ENCODE results near the gene KAZN.

KAZN gene

DNA sequence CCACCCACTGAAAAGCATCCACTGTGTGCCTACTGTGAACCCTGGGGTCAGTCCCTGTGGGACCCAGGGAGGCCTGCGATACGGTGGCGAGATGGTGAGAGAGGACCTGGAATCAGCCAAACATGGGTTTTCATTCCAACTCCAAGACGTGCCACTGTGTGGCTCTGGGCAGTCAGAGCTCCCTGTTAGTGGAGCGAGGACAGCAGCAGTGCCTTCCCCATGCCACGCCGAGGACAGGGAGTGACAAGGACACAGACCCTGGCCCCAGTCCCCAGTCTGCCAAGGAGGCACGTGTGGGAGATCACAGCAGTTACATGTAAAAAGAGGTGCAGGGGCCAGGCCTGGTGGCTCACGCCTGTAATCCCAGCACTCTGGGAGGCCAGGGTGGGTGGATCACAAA is 504.2 kb downstream of the KAZN start:
- H3K36me3 ChIP-seq (ENCODE audit: control insufficient read depth, low read depth, low read length), result no peaks in the 10 kb centered on the region
- no peak overlapping the region for H3K9ac ChIP-seq (ENCODE audit: low read length)

DNA sequence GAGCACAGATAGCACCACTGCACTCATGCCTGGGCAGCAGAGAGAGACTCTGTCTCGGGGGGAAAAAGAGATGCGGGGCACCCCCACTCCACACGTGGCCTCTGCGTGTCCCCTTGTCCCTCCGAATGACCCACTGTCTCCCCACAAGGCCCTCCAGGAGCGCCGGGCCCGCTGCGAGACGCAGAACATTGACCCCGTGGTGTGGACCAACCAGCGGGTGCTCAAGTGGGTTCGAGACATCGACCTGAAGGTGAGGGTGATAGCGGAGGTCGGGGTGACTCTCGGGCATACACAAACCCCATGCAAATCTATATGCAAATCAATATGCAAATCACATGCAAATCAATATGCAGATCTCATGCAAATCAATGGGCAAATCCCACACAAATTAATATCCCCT is 504.7 kb downstream of the KAZN start:
- no peak overlapping the region for H3K4me3 ChIP-seq (ENCODE audit: low read length)
- H3K4me1 ChIP-seq (ENCODE audit: control insufficient read depth, low read depth, low read length), result peaks cover 13% of the 10 kb centered on the region
- no peaks in the 10 kb centered on the region for H3K9me3 ChIP-seq (ENCODE audit: control insufficient read depth, low read depth, low read length)
- H3K36me3 ChIP-seq (ENCODE audit: control insufficient read depth, low read depth, low read length), result no peaks in the 10 kb centered on the region
- no peak overlapping the region for H3K9ac ChIP-seq (ENCODE audit: low read length)
- H3K27me3 ChIP-seq (ENCODE audit: control insufficient read depth, insufficient read depth, low read length), result peaks cover 16% of the 10 kb centered on the region
- no peak overlapping the region for H3K27ac ChIP-seq (ENCODE audit: low read length)

More for the DNA sequence above, 504.2 kb downstream of the KAZN start:
- H3K27ac ChIP-seq (ENCODE audit: low read length), result no peak overlapping the region
- H3K27me3 ChIP-seq (ENCODE audit: control insufficient read depth, insufficient read depth, low read length), result peaks cover 16% of the 10 kb centered on the region
- H3K4me1 ChIP-seq (ENCODE audit: control insufficient read depth, low read depth, low read length), result peaks cover 8% of the 10 kb centered on the region
- H3K4me3 ChIP-seq (ENCODE audit: low read length), result no peak overlapping the region
- no peaks in the 10 kb centered on the region for H3K9me3 ChIP-seq (ENCODE audit: control insufficient read depth, low read depth, low read length)

DNA sequence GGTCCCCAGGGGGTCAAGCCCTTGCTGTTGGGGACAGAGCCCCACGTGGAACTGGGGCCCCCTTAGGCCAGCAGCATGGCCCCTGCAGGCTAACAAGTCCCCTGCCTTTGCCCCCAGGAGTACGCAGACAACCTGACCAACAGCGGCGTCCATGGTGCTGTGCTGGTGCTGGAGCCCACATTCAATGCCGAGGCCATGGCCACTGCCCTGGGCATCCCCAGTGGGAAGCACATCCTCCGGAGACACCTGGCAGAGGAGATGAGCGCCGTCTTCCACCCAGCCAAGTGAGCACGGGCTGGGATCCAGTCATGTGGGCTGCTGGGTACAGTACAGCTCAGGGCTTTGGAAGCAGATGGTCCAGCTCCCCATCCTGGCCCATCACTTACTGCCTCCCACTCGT is 505.4 kb downstream of the KAZN start:
- Histone ChIP-seq H3K4me1 (ENCODE audit: control insufficient read depth, low read depth, low read length) (peaks cover 18% of the 10 kb centered on the region), H3K27ac (ENCODE audit: low read length) (no peak overlapping the region), H3K27me3 (ENCODE audit: control insufficient read depth, insufficient read depth, low read length) (peaks cover 16% of the 10 kb centered on the region), H3K36me3 (ENCODE audit: control insufficient read depth, low read depth, low read length) (no peaks in the 10 kb centered on the region), H3K4me3 (ENCODE audit: low read length) (no peak overlapping the region), H3K9ac (ENCODE audit: low read length) (no peak overlapping the region), H3K9me3 (ENCODE audit: control insufficient read depth, low read depth, low read length) (no peaks in the 10 kb centered on the region)

DNA sequence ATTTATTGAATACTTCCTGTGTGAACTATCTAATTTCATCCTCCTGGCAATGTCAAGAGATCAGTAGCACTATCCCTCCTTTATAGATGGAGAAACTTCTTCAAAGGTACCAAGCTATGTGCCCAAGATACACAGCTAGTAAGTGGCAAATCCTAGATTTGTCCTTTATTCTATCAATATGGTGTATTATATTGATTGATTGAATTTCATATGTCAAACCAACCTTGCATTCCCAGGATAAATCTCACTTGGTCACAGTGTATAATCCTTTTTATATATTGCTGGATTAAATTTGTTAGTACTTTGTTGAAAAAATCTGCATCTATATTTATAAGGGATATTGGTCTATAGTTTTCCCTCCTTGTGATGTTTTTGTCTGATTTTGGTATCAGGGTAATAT is 506.3 kb downstream of the KAZN start:
- H3K27me3 ChIP-seq (ENCODE audit: control insufficient read depth, insufficient read depth, low read length), result peaks cover 13% of the 10 kb centered on the region
- no peaks in the 10 kb centered on the region for H3K36me3 ChIP-seq (ENCODE audit: control insufficient read depth, low read depth, low read length)
- H3K9me3 ChIP-seq (ENCODE audit: control insufficient read depth, low read depth, low read length), result no peaks in the 10 kb centered on the region
- no peak overlapping the region for H3K9ac ChIP-seq (ENCODE audit: low read length)
- no peak overlapping the region for H3K27ac ChIP-seq (ENCODE audit: low read length)
- peaks cover 16% of the 10 kb centered on the region for H3K4me1 ChIP-seq (ENCODE audit: control insufficient read depth, low read depth, low read length)
- H3K4me3 ChIP-seq (ENCODE audit: low read length), result no peak overlapping the region

DNA sequence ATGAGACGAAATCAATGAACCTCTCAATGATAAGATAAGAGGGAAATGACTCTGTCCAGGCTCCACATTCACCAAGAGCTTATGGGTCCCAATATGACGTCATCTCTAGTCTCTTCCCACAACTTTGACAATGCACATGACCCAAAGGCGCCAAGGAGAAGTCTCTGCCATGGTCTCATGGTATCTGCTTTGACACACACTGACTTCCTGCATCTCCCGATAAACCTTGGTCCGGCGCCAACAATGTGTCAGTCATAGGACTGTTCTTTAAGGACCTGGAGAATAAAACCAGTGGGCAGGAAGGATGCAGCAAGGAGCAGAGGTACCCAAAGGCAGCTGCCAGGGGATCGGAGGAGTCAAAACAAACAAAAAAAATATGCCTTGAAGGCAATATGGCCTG is 508.1 kb downstream of the KAZN start:
- Histone ChIP-seq H3K4me1 (ENCODE audit: control insufficient read depth, low read depth, low read length) (peaks cover 20% of the 10 kb centered on the region), H3K36me3 (ENCODE audit: control insufficient read depth, low read depth, low read length) (no peaks in the 10 kb centered on the region), H3K27ac (ENCODE audit: low read length) (no peak overlapping the region), H3K4me3 (ENCODE audit: low read length) (no peak overlapping the region), H3K9me3 (ENCODE audit: control insufficient read depth, low read depth, low read length) (no peaks in the 10 kb centered on the region), H3K9ac (ENCODE audit: low read length) (no peak overlapping the region), H3K27me3 (ENCODE audit: control insufficient read depth, insufficient read depth, low read length) (peaks cover 2% of the 10 kb centered on the region)

DNA sequence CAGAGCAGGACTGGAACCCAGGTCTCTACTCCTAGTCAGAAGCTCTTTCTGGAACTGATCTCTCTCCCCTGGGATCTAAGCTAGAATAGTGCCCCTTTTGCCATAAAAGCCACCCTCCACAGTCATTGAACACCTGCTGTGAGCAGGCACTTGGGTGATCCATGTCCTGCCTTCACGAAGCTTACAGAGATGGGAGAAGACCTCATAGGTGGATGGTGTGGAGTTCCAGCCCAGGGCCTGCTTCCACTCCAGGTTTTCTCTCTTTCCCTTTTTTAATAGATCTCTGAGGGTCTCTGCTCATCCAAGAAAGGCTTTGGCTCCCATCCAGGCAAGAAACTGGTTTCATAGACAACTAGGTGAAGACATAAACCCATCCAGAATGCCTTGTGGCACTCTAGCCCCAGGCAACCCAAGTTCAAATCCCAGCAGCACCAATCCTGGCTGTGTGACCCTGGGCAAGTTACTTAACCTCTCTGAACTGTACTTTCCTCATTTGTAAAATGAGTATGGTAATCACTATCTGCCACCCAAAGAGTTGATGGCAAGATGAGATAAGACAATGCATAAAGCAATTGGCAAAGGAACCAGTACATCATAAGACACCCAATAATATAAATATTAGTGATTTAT is 508.7 kb downstream of the KAZN start:
- Histone ChIP-seq H3K4me1 (ENCODE audit: control insufficient read depth, low read depth, low read length) (peaks cover 26% of the 10 kb centered on the region), H3K9me3 (ENCODE audit: control insufficient read depth, low read depth, low read length) (no peaks in the 10 kb centered on the region), H3K27ac (ENCODE audit: low read length) (no peak overlapping the region), H3K4me3 (ENCODE audit: low read length) (no peak overlapping the region), H3K9ac (ENCODE audit: low read length) (no peak overlapping the region), H3K27me3 (ENCODE audit: control insufficient read depth, insufficient read depth, low read length) (no peaks in the 10 kb centered on the region), H3K36me3 (ENCODE audit: control insufficient read depth, low read depth, low read length) (no peaks in the 10 kb centered on the region)

DNA sequence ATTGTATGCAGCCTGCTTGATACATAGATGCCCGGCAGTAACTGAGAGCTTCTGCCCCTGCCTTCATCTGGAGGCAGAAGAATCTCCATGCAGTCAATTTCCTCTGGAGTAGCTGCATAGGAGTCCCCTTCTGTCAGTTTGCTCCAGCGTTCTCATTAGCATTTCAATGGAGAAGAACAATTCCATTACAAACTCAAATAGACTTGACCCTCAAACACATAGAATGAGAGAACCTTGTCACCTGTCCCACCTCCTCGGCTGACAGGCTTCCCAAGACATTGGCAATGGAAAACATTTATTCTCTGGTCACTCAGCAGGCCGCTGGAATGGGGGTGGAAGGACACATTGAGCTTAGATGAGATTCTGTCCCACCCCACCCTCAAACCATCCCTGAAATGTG is 509.4 kb downstream of the KAZN start:
- H3K4me1 ChIP-seq (ENCODE audit: control insufficient read depth, low read depth, low read length), result peaks cover 31% of the 10 kb centered on the region
- no peaks in the 10 kb centered on the region for H3K27me3 ChIP-seq (ENCODE audit: control insufficient read depth, insufficient read depth, low read length)
- H3K9ac ChIP-seq (ENCODE audit: low read length), result no peak overlapping the region
- no peaks in the 10 kb centered on the region for H3K36me3 ChIP-seq (ENCODE audit: control insufficient read depth, low read depth, low read length)
- no peaks in the 10 kb centered on the region for H3K9me3 ChIP-seq (ENCODE audit: control insufficient read depth, low read depth, low read length)
- no peak overlapping the region for H3K27ac ChIP-seq (ENCODE audit: low read length)
- H3K4me3 ChIP-seq (ENCODE audit: low read length), result no peak overlapping the region

DNA sequence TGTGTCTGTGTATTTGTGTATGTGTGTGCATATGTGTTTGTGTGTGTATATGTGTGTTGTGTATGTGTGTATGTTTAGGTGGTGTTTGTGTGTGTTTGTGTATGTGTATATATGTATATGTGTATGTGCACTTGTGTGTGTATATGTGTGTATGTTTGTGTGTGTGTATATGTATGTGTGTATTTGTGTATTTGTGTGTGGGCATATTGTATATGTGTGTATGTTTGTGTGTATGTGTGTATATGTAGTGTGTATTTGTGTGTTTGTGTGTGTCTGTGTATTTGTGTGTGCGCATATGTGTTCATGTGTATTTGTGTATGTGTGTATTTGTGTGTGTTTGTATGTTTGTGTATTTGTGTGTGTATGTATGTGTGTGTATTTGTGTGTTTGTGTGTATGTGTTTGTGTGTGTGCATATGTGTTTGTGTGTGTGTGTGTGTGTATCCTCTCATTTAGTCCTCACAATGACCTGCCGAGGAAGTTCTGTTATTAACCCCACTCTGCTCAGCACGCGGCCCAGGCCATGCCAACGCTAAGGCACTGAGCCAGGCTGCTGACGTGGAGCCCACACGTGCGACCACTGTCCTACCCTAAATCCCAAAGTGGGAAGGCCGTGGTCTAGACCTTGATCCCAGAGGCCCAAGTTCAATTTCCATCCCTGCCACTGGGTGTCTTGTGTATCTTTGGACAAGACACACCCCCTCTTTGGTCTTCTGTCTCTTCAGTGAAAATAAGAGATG is 511.8 kb downstream of the KAZN start:
- Histone ChIP-seq H3K9me3 (ENCODE audit: control insufficient read depth, low read depth, low read length) (no peaks in the 10 kb centered on the region), H3K9ac (ENCODE audit: low read length) (no peak overlapping the region), H3K4me3 (ENCODE audit: low read length) (no peak overlapping the region), H3K27me3 (ENCODE audit: control insufficient read depth, insufficient read depth, low read length) (no peaks in the 10 kb centered on the region), H3K36me3 (ENCODE audit: control insufficient read depth, low read depth, low read length) (no peaks in the 10 kb centered on the region), H3K4me1 (ENCODE audit: control insufficient read depth, low read depth, low read length) (peaks cover 31% of the 10 kb centered on the region), H3K27ac (ENCODE audit: low read length) (no peak overlapping the region)

DNA sequence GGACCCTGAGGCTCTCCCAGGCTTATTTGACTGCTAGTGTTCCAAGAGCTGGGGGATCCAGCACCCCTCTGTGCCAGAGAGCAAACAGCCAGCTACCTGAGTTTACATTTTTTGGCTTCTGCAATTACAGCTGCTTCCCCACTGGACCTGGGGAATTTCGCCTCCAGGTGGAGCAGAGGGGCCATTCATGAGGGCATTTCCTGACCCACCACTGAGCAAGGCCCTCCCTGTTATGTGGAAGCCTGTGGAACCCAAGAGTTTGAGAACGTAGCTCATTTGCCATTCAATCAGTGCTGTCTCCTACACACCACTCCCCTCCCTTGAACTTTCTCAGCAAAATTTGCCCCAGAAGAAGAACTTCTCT is 512.4 kb downstream of the KAZN start:
- Histone ChIP-seq H3K9me3 (ENCODE audit: control insufficient read depth, low read depth, low read length) (no peaks in the 10 kb centered on the region), H3K4me1 (ENCODE audit: control insufficient read depth, low read depth, low read length) (peaks cover 31% of the 10 kb centered on the region), H3K36me3 (ENCODE audit: control insufficient read depth, low read depth, low read length) (no peaks in the 10 kb centered on the region), H3K9ac (ENCODE audit: low read length) (no peak overlapping the region), H3K27ac (ENCODE audit: low read length) (no peak overlapping the region), H3K27me3 (ENCODE audit: control insufficient read depth, insufficient read depth, low read length) (no peaks in the 10 kb centered on the region), H3K4me3 (ENCODE audit: low read length) (no peak overlapping the region)

DNA sequence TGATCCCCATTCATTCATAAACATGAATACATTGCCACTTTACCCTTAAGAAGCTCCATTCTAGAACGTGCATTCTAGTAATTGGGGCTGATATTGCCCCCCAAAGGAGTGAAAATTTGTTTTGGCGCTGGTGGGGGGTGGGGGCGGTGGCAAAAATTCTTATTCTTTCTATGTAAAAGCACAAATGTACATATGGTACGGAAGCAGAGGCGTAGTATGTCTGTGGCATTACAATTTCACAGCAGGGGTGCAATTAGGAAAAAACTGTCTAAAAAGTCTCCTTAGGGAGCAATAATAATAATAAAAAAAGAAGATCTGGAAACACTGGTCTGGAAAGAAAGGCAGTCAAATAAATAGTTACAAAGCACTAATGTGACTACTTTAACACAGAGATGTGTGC is 514.7 kb downstream of the KAZN start:
- H3K36me3 ChIP-seq (ENCODE audit: control insufficient read depth, low read depth, low read length), result no peaks in the 10 kb centered on the region
- no peaks in the 10 kb centered on the region for H3K9me3 ChIP-seq (ENCODE audit: control insufficient read depth, low read depth, low read length)
- no peak overlapping the region for H3K4me3 ChIP-seq (ENCODE audit: low read length)
- H3K9ac ChIP-seq (ENCODE audit: low read length), result no peak overlapping the region
- no peaks in the 10 kb centered on the region for H3K27me3 ChIP-seq (ENCODE audit: control insufficient read depth, insufficient read depth, low read length)
- no peak overlapping the region for H3K27ac ChIP-seq (ENCODE audit: low read length)
- H3K4me1 ChIP-seq (ENCODE audit: control insufficient read depth, low read depth, low read length), result peaks cover 26% of the 10 kb centered on the region

DNA sequence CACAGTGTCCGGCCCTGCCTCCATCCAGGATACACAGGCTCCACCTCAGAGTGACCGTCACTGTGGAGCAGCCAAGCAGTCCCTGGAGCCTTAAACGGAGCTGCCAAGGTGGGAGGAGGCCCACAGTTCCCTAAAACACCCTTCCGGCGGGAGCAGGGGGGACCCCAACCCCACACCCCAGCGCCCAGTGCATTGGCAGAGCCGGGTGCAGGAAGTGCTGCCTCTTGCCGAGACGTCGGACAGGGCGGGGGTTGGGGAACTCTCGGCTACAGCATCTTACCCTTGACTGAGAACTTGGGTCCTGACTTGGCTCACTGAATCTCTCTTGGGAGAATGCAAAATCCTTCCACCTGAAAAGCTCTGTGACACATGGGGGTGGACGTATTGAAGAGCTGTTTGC is 516.4 kb downstream of the KAZN start:
- no peaks in the 10 kb centered on the region for H3K36me3 ChIP-seq (ENCODE audit: control insufficient read depth, low read depth, low read length)
- H3K9me3 ChIP-seq (ENCODE audit: control insufficient read depth, low read depth, low read length), result no peaks in the 10 kb centered on the region
- H3K4me3 ChIP-seq (ENCODE audit: low read length), result no peak overlapping the region
- no peaks in the 10 kb centered on the region for H3K27me3 ChIP-seq (ENCODE audit: control insufficient read depth, insufficient read depth, low read length)
- H3K4me1 ChIP-seq (ENCODE audit: control insufficient read depth, low read depth, low read length), result peaks cover 20% of the 10 kb centered on the region
- H3K27ac ChIP-seq (ENCODE audit: low read length), result no peak overlapping the region
- H3K9ac ChIP-seq (ENCODE audit: low read length), result no peak overlapping the region

Data from iPS-18a (cell line).